Activated CD8-positive, alpha-beta memory T cell treated with anti-CD3 and anti-CD28 coated beads, Interleukin-2, amount 50 U/mL, for 48 hours (primary cell): ENCODE measurements around the gene AP5M1.
"Not testable (repeated sequence)": the region's sequence is repeated elsewhere in the genome, so short reads cannot be mapped to it uniquely, and the experiment has no call there.

Experiments used
- DNase-seq: peaks from one replicate; pipeline ENCODE4 v3.0.0-alpha.2; 2020

Gene AP5M1

DNA sequence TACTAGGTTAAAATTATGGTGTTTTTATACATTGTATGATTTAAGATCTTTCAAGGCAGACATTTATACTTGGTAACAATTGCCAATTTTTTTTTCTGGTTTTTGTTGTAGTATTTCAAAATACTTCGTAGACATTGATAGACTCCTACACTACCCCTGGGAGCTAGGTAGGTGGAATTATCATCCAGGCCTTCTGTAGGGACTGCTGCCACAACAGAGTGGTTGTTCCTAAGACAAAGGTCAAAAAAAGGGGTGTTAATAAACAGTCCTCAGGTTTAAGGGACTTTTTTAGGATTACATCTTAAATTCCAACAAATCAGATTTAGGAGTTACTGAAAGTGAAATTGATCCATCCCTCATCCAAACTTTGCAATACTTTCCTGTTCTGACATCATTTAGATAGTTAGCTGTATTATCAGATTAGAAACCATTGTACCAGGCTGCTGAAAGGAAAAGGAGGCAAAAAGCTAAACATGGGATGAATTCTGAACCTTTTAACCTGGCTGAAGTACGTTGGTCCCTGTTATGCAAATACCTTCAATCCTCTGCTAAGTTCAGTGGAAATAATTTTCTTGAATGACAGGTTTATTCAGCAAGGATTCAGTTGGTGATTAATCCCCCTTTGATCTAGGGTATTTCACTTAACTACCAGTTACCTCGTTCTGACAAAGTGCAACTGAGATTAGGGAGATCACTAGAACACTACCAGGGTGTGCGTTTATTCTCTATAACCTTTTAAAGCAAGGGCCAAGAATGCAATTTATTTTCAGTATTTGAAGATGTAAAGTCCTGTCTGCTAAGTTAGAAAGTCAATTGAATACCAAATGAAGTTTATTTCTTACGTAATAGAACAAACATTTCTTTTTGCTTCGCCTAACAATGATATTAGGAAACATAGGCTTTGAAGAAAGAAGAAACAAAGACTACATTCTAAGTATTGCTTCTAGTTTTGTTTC, 23.2 kb downstream of the AP5M1 start:
- DNase-seq, result no peak

DNA sequence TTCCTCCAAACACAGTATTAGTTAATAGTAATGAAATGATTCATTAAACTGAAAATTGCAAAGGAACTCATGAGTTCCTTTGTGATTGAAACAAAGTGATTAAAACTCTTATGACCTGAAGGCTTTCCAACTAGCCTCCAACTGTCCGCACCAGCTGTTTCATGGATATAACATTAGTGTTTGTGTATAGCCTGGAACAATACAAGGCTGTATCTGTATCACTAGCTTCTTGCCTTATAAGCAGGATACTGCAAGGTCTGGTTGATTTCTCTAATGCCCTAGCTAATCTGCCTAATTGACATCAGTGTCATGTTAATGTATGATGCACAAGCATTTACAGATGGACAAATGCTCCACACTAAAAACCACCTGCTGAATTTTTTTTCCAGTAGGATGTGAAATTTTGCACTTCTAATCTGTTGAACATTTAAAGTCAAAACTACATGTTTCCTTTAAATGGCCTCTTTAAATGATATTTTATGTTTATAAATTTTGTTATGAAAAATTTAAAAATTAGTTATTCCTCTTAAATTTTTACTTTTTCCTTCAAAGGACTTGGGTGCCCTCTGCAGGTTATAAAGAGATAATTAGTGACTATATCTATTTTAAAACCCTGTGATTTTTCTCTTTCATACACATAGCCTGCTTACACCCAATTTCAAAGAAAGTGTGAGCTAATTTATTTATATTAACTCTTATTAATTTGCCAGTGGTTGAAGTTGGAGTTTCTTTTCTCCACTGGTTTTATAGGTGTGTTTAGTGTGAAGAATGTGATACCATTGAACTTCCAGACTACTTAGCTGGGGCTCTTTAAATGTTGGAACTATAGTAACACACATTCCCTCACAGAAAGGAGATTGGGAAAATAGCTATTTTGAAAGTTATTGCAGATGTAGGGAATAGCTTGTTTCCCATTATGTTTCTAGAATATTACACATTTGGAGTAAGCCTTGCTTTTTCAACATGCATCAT, 25.4 kb downstream of the AP5M1 start:
- no peak for DNase-seq

DNA sequence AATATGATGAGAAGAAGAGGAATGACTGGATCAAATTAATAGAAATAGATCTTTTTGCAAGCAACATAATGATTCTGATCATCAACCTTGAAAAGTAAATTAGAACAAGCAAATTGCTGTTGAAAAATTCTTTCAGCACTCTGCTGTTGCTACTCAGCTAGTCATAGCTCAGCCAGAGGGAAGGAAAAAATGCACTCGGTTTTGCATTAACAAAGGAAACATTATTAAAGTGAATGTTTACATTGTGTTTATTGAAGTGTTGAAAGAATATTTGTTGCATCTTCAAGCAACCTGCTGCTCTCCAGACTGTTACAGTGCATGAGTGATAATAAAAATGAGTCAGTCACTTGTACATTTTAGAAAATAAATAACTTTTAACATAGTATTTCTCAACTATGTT, 26.5 kb downstream of the AP5M1 start:
- DNase-seq, result no peak

DNA sequence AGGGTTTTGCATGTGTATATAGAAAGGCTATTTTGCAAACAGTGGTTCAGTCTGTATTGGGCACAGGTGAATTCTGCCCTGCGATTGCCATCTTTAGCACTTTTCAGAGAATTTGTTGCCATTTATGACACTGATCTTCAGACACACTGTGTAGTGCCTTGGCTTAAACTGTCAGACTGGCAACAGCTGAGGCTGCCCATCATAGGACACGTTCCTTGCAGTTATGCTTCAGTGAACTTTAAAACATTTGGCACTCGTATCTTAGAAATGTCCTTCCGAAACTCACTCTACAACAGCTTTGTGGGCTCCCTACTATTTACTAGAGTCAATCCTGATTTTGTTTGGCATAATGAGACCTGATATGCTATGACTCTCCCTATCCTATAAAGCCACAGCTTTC, 29.1 kb downstream of the AP5M1 start:
- DNase-seq, result no peak

DNA sequence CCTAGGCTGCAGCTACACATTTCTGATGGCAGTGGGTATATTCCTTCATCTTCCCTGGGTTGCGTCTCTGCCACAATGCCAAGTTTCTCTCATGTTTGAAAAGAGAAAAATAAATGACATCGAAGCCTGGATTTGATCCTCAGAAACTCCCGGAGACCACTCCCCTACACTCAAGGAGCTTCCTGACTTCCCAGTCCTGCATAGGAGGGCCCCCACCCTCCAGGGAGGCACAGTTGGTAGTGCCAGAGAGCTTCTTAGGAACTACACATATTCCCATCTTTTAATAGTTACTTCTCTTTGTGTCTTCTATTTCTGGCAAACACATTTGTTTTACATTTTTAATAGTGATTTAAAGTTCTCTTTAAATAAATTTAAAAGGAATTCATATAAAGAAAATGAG, 30.7 kb downstream of the AP5M1 start:
- DNase-seq, result no peak

DNA sequence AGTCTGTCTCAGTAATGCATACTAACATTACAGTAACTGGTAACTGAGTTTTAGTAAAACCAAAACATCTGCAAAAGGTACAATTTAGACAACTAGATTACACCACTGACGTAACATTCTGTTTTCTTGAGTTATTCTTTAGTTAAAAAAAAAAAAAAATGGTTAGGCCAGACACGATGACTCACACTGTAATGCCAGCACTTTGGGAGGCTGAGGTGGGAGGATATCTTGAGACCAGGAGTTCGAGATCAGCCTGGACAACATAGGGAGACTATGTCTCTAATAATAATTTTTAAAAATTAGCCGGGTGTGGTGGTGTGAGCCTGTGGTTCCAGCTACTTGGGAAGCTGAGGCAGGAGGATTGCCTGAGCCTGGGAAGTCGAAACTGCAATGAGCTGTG, 34.1 kb downstream of the AP5M1 start:
- no peak for DNase-seq

DNA sequence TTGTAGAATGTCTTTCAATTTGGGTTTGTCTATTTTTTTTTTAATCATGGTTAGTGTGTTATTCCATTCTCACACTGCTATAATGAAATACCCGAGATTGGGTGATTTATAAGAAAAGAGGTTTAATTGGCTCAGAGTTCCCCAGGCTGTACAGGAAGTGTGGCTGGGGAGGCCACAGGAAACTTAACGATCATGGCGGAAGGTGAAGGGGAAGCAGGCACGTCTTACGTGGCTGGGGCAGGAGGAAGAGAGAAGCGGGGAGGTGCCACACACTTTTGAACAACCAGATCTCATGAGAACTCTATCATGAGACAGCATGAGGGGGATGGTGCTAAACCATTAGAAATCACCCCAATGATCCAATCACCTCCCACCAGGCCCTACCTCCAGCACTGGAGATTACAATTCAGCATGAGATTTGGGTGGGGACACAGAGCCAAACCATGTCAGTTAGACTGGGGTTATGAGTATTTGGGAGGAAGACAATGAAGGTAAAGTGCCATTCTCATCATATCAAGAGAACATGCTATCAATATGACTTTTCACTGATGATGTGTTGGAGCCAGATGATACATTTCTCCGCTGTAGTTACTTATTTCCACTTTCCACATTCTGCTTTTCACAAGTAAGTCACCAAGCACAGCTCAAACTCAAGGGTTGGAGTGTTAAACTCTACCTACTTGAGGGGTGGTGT, 45.8 kb downstream of the AP5M1 start:
- no peak for DNase-seq

DNA sequence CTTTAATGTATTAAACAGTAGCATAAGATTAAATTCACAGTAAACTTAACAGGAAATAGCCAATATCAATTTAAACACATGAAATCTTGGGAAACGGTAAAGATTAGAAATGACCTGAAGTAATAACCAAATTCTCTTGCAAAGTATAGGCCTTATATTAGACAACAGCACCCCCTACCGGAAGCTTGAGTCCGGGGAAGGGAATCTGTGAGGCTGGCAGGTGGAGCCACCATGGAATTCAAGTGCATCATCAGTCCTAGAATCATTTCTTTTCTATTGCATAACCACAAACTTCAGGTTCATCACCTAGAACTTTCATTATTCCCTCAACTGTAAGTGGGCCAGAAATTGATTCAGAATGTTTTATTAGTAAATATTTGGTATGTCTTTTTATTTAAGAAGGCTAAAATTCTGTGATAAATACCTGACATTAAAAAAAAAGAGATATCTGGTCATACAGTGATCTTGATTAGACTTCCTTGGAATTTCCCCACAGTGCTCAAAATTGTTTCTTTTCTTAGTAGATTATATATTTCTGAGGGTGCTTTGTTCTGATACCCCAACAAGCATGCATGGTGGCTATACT, 48.6 kb downstream of the AP5M1 start:
- DNase-seq, result peak; percentile 82

DNA sequence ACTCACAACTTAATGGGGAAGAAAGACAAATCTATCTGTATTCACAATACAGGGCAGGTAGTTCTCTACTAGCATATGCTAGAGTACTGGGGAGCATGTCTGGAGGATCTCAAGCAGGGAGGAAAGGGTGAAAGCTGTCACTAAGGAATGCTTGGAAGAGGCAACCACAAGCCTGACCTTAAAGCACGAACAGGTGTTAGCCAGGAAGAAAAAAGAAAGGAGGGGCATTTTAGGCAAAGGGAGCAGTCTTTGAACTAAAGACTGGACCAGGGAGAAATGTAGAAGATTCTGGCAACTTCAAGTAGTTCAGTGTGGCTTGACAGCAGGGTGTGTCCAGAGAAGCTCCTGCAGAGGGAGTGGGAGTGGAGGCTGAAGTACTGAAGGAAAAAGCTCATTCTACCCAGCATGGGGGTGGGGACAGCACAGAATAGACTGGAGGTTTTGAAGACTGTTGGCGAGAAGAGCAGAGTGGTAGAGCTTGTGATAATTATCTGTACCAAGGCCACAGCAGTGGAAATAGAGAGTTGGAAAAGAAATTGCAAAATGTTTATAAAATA, 50.9 kb downstream of the AP5M1 start:
- DNase-seq, result no peak

DNA sequence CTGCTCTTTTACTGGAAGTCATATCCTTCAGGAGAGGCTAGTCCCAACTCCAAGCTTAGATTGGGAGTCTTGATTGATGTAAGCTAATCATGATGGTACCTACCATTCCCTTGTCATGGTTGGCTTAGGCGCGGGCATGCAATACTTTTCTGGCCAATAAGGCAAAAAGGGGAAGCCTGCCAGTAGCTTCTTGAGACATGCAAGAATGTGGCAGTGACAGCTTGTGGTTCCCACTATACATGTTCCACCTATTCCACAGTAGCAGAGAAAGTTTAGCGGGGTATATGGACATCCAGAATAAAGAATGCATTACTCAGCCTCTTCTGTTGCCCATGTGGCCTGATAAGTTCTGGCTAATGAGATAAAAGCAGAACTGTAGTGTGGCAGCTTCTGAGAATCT, 55.0 kb downstream of the AP5M1 start:
- no peak for DNase-seq

DNA sequence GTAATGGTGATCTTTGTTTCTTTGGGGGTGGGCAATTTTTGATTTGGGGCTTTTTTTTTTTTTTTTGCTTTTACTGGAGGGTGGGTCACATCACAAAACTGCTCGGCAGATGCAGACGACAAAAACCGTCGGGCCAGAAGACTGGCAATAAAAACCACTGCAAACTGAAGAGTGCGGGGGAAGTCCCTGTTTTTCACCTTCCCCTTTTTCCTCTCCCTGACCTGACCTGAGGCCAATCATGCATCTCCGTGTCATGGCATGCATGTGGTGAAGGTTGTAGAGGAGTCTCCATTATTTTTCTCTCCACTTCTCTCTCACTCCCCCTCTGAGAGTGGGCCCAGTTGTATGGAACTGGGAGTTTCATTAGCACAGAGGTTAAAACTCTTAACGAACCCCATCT, 57.5 kb downstream of the AP5M1 start:
- no peak for DNase-seq

DNA sequence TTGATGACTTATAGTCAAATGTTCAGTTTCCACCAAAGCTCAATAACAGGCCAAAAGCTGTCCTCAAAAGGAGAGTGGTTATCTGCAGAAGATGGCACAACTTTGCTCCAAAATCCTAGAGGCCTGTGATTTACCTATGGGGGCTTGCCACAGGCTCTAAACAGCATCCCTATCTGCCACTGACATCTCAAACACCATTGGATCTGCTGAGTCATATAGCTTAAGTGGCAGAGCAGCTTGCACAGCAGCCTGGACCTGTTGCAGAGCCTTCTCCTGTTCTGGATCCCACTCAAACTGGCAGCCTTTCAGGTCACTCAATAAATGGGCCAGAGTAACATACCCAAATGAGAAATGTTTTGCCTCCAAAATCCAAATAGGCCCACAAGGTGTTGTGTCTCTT, 61.1 kb downstream of the AP5M1 start:
- no peak for DNase-seq

DNA sequence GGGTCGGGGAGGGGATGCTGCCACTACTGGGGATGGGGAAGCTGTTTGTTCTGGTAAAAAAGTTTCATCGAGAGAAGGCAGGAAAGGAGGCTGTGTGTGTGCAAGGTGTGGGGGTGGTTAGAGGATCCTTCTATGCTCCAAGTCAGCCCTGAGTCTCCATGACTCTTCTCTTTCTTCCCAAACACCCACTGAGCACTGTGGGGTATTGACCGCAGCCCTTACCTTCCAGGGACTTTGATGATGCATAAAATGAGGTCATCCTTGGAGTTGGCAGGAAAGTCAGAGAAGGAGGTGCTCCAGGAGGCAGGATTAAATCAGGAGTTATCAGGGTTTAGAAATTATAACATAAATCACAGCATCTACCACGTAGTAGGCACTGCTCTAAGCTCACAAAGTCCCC, 63.7 kb downstream of the AP5M1 start:
- DNase-seq, result not testable (repeated sequence)

DNA sequence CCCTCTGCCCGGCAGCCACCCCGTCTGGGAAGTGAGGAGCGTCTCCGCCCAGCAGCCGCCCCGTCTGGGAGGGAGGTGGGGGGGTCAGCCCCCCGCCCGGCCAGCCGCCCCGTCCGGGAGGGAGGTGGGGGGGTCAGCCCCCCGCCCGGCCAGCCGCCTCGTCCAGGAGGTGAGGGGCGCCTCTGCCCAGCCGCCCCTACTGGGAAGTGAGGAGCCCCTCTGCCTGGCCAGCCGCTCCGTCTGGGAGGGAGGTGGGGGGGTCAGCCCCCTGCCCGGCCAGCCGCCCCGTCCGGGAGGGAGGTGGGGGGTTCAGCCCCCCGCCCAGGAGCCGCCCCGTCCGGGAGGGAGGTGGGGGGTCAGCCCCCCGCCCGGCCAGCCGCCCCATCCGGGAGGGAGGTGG, 65.0 kb downstream of the AP5M1 start:
- not testable (repeated sequence) for DNase-seq

DNA sequence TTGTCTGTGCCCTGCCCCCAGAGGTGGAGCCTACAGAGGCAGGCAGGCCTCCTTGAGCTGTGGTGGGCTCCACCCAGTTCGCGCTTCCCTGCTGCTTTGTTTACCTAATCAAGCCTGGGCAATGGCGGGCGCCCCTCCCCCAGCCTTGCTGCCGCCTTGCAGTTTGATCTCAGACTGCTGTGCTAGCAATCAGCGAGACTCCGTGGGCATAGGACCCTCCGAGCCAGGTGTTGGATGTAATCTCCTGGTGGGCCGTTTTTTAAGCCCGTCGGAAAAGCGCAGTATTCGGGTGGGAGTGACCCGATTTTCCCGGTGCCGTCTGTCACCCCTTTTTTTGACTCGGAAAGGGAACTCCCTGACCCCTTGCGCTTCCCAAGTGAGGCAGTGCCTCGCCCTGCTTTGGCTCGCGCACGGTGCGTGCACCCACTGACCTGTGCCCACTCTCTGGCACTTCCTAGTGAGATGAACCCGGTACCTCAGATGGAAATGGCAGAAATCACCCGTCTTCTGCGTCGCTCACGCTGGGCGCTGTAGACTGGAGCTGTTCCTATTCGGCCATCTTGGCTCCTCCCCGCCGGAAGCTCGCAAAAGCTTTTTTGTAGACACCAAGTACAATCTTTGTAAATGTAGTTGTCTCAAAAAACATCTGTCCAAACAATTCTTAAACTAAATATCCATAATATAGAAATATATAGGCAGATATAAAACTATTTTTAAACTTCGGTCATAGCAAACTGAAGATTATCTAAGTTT, 75.0 kb downstream of the AP5M1 start:
- not testable (repeated sequence) for DNase-seq

DNA sequence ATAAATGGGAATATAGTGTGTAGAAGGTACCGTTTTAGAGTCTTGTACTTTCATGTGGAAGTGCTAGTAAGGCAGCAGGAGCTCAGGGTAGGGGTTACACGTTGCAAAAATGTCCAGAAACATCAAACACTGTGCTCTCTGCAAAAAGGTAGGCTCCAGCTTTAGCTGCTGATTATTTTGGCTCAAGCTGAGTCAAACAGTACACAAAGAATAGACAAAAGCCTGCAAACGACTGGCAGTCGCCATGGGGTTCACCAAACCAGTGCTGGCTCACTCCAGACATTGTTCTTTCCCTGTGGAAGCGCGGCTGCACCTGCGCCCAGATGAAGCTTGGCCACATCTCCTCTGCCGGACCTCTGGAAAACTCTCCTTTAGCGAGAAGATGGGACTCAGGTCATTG, 76.3 kb downstream of the AP5M1 start:
- no peak for DNase-seq

DNA sequence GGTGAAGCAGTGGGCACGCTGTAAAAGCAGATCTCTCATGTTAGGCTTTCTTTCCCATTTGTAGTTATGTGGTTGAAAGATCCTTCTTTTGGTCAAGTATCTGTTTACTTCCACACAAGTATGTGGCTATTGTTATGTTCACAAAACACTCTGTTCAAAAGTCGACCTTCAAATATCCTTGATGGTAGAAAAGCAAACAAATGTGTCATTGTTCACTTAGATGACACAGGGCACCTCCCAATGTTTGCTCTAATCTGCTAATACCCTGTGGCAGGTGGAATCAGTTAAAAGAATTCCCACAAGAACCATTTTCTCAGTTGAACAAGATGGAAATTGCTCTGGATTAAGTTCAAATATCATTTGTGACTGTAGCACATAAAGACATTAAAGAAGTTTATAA, 78.0 kb downstream of the AP5M1 start:
- no peak for DNase-seq
